Neutrophil (primary cell): Measurements from ENCODE around the gene CYFIP2.

Source experiments
- H3K27ac ChIP-seq: fragments of 200-600 bp; sonication (generic); 2 replicates; pipeline ENCODE4 v1.5.1; 2016; ENCODE audit warnings: mild to moderate bottlenecking, moderate library complexity
- H3K27me3 ChIP-seq: fragments of 200-600 bp; sonication (generic); 2 replicates; pipeline ENCODE4 v1.6.0; 2016; ENCODE audit warnings: mild to moderate bottlenecking
- H3K36me3 ChIP-seq: fragments of 200-600 bp; sonication (generic); 2 replicates; pipeline ENCODE4 v1.5.1; 2017
- H3K4me1 ChIP-seq, 2 experiments: fragments of 200-600 bp in 1 of 2; sonication (generic) in 1 of 2; 1 replicate in 1 of 2; 2 replicates in 1 of 2; pipeline versions ENCODE4 v1.5.1 to v1.6.1; 2013 to 2016; ENCODE audit warnings: low read depth in 1 of 2, low read length in 1 of 2, mild to moderate bottlenecking in 1 of 2, moderate library complexity in 1 of 2; ENCODE audit not compliant: control insufficient read depth in 1 of 2, insufficient read depth in 1 of 2
- H3K4me3 ChIP-seq, 2 experiments: fragments of 200-600 bp in 1 of 2; sonication (generic) in 1 of 2; 1 replicate in 1 of 2; 2 replicates in 1 of 2; pipeline ENCODE4 v1.5.1; 2013 to 2016; ENCODE audit warnings: low read depth in 1 of 2, low read length in 1 of 2, mild to moderate bottlenecking in 1 of 2, moderate library complexity in 1 of 2
- H3K9me3 ChIP-seq: fragments of 200-600 bp; sonication (generic); 2 replicates; pipeline ENCODE4 v1.5.1; 2016
- CTCF ChIP-seq: fragments of 200-600 bp; sonication (generic); IDR thresholded peaks from 2 replicates; pipeline ENCODE4 v1.5.1; 2016; ENCODE audit warnings: antibody characterized with exemption

The CYFIP2 gene

GRCh38 chr5:157388111-157388710, 122.3 kb downstream of the CYFIP2 start:
- no peaks in the 10 kb centered on the region for H3K4me1 ChIP-seq
- no peak overlapping the region for H3K27ac ChIP-seq
- no peaks in the 10 kb centered on the region for H3K27me3 ChIP-seq
- peaks cover 100% of the 10 kb centered on the region for H3K36me3 ChIP-seq
- no peak for TF ChIP-seq CTCF
- no peak overlapping the region for H3K4me3 ChIP-seq
- H3K9me3 ChIP-seq, result no peaks in the 10 kb centered on the region

- Histone ChIP-seq H3K27me3 (no peaks in the 10 kb centered on the region), H3K27ac (no peak overlapping the region), H3K4me3 (no peak overlapping the region), H3K36me3 (peaks cover 100% of the 10 kb centered on the region), H3K9me3 (no peaks in the 10 kb centered on the region), H3K4me1 (no peaks in the 10 kb centered on the region)
- TF ChIP-seq CTCF, result no peak
These were observed 123.2 kb downstream of the CYFIP2 start for GRCh38 chr5:157389103-157389502.

GRCh38 chr5:157390133-157390532, 124.2 kb downstream of the CYFIP2 start:
- no peaks in the 10 kb centered on the region for H3K9me3 ChIP-seq
- H3K4me3 ChIP-seq, result no peak overlapping the region
- H3K27me3 ChIP-seq, result no peaks in the 10 kb centered on the region
- no peak overlapping the region for H3K27ac ChIP-seq
- no peaks in the 10 kb centered on the region for H3K4me1 ChIP-seq
- TF ChIP-seq CTCF, result no peak
- peaks cover 94% of the 10 kb centered on the region for H3K36me3 ChIP-seq

- no peak for TF ChIP-seq CTCF
- no peaks in the 10 kb centered on the region for H3K9me3 ChIP-seq
- no peak overlapping the region for H3K4me3 ChIP-seq
- H3K36me3 ChIP-seq, result peaks cover 88% of the 10 kb centered on the region
- no peaks in the 10 kb centered on the region for H3K27me3 ChIP-seq
- H3K4me1 ChIP-seq, result no peaks in the 10 kb centered on the region
- H3K27ac ChIP-seq, result no peak overlapping the region
These were observed 124.8 kb downstream of the CYFIP2 start for GRCh38 chr5:157390551-157391297.

- Histone ChIP-seq H3K4me1 (no peaks in the 10 kb centered on the region), H3K9me3 (no peaks in the 10 kb centered on the region), H3K4me3 (no peak overlapping the region), H3K27me3 (no peaks in the 10 kb centered on the region), H3K36me3 (peaks cover 12% of the 10 kb centered on the region), H3K27ac (no peak overlapping the region)
- no peak for TF ChIP-seq CTCF
These were observed 132.4 kb downstream of the CYFIP2 start for GRCh38 chr5:157398305-157398704.
